HTR-8/SVneo (cell line): Measurements from ENCODE around the gene DYNLL1.
A peak's percentile ranks its signal among the peaks of the same experiment; 100 is the strongest.
"Not testable (repeated sequence)": the region's sequence is repeated elsewhere in the genome, so short reads cannot be mapped to it uniquely, and the experiment has no call there.

Experiments used
- DNase-seq: peaks from one replicate; pipeline ENCODE4 v3.0.0; 2011; ENCODE audit warnings: low spot score, mixed read lengths; ENCODE audit not compliant: insufficient read length
- FAIRE-seq: peaks from 2 replicates; lab custom pipeline; 2011; peaks lifted over from hg19 to GRCh38; lab: Jason Lieb, UNC

The DYNLL1 gene

DNA sequence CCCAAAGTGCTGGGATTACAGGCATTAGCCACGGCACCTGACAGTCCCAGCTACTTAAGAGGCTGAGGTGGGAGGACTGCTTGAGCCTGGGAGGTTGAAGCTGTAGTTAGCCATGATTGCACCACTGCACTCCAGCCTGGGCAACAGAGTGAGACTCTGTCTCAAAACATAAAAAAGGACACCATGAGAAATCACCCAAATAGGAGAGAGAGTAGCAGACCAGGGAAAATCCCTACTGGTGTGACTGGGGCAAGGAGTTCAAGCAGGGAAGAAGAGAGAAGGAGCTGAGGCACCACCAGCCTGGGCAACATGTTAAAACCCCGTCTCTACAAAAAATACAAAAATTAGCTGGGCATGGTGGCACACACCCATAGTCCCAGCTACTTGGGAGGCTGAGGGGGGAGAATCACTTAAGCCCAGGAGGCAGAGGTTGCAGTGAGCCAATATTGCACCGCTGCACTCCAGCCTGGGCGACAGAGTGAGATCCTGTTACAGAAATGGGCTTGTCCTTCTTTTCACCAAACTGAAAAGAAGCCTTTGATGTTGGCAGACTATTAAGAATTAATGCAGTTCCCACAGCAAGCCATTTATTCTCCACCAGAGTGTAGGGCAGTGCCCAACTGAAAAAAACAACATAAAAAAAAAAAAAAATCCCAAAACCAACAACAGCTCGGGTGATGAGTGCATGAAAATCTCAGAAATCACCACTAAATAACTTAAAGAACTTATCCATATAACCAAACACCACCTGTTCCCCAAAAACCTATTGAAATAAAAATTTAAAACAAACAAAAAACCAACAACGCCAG lies 21.9 kb upstream of the DYNLL1 start:
- no peak for DNase-seq
- no peak for FAIRE-seq

- DNase-seq (peak; percentile 90), FAIRE-seq (no peak)
Observed at GRCh38 chr12:120474616-120474960, 21.3 kb upstream of the DYNLL1 start.

DNA sequence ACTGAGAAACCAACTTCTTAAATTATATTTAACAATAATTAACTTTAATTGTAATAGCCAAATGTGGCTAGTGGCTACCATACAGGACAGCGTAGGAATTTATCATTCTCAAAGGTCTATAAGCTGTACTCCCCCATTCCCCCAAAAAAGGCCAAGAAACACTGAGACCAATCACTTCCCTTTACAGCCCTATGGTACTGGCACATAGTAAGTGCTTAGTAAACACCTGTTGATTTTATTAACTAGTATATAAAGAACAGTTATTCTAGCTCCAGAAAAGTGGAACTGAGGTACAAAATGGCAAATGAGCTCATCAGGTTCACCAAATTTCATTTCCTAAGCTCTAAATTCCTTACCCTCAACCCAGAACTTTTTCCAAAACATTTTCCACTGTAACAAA lies 20.3 kb upstream of the DYNLL1 start:
- DNase-seq (no peak), FAIRE-seq (no peak)

DNA sequence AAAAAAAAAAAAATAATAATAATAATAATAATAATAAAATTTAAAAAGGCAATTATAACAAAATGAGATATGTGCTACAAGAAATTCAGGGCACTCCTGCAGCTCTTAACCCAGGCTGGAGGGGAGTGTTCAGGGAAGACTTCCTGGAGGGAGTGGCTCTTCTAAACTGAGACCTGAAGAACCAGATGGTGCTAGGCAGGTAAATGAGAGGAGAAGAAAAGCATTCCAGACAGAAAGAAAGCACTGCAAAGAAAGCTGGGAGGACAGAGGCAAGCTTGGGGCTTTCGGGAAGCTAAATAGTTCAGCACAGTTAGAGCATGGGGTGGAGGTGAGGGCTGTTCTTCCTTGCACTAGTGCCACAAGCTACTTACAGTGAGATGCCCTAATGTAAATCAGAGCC lies 16.5 kb upstream of the DYNLL1 start:
- DNase-seq (no peak), FAIRE-seq (no peak)

GRCh38 chr12:120480211-120480610 lies 15.7 kb upstream of the DYNLL1 start:
- FAIRE-seq = no peak
- DNase-seq = no peak

DNA sequence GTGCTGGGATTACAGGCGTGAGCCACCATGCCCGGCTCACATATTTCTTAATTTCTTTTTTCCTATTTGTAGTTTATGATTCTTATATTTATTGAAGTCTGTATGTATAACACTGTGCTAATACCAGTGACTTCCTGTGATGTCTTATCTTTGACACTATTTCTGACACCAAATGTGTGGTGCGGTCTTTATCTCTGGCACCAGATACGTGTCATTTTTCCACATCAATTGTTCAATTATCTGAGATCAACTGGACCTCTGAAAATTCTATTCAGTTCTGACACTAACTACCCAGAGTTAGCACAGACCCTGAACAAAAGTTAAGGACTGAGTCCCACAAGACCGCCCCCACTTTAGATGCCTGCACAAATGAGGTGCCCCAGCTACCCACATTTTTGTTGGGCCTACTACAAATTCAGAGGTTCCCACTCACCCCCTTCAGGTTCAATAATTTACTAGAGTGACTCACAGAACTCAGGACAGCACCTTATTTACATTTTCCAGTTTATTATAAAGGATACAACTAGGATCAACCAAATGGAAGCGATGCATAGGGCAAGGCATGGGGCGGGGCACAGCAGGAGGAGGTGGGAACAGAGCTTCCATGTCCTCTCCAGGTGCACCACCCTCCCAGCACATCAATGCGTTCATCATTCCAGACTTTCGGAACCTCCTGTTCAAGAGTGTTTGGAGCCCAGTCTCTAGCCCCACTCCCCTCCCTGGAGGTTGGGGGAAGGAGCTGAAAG lies 14.7 kb upstream of the DYNLL1 start:
- FAIRE-seq (no peak), DNase-seq (no peak)

- DNase-seq (no peak), FAIRE-seq (no peak)
Observed at GRCh38 chr12:120483621-120484020, 12.3 kb upstream of the DYNLL1 start.

DNA sequence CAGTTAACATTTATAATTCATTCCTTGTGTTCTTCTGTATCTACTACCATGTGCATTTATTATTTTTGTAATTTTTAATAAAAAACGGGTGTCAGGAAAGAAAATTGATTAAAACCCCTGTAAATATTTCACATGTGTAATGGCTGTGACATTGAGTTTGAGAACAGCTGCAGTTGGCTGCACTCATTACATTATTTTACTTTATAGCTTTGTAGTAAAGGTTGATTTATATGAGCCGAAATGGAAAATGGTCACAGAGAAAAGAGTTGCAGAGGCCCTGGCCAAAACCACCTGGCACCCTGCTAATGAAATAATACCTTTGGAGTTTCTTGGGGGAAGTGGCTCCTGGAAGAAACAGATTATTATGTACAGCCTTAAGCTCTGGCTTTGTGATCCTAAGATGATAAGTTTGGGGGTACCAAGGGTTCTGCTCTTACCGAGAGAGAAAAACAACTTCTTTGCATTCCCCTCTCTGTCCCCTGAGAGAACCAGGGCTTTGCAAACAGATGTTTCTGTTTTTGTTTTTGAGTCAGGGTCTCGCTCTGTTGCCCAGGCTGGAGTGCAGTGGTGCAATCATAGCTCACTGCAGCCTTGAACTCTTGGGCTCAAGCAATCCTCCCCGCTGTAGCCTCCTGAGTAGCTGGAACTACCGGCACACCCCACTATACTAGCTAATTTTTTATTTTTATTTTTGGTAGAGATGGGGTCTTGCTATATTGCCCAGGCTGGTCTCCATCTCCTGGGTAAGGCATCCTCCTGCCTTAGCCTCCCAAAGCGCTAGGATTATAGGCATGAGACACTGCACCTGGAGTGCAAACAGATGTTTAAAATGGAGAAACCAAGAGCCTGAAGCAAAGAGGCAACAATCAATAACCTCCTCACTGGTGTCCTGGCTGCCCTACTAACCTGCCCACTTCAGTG lies 9.7 kb upstream of the DYNLL1 start:
- no peak for FAIRE-seq
- no peak for DNase-seq

DNA sequence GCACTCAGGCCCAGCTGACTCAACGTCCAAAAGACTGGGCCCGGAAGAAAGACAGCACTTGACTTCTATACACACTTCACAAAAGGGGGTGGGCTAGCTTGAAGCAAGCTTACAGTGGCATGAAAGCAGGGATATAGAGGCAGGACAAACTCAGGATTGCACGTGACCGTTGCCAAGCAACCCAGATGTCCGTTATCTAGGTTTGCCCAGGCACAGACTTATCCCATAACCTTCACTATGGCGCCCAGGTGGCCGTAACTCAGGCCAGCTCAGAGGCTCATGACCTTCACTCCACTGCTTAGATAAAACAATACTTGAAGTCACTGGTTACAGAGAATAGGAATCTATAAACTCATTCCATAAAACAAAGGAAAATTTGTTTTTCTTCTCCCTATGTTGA lies 8.4 kb upstream of the DYNLL1 start:
- FAIRE-seq, DNase-seq: not testable (repeated sequence)

DNA sequence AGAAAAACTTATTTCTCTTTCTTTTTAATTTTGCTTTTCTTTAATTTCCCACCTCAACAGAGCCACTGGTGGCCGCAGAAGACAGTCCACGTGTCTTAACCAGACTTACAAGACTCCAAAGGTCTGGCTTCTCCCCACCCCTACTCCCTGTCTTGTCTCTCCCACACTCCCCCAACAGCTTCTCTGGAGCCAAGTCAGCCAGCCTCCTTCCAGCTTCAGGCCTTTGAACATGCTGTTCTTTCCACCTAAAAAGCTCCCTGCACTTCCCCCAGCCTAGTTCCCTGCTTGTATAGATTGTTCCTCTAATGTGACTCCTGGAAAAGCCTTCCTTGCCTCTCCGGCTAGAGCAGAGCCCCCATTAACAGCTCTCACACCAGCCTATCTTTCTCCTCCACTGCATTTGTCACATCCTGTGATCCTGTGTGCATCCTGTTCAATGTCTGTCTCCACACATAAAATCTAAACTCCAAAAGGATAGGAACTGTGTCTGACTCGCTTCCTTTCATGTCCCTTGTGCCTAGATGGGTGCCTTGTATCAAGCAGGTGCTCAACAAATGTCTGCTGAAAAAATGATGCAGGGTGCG lies 7.8 kb upstream of the DYNLL1 start:
- no peak for FAIRE-seq
- no peak for DNase-seq

GRCh38 chr12:120489018-120489417 lies 6.9 kb upstream of the DYNLL1 start:
- DNase-seq = no peak
- FAIRE-seq = no peak

DNA sequence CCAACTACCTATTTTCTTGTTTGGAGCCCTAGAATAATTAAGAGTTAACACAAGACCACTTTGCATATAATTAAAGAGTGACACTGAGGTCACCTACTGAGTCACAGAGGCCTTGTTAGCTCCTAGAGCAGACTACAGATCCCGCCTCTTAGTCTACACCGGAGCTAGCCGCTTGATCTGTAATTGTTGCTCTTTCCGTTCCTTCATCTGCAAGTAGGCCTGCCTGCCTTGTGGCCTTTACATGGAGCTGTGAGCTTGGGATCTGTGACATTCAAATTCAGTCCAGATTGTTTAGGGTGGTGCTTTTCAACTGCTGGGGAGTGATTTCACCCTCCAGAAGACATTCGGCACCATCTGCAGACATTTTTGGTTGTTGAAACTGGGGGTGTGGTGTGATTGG lies 5.6 kb upstream of the DYNLL1 start:
- FAIRE-seq (no peak), DNase-seq (no peak)

GRCh38 chr12:120490833-120491512 lies 4.9 kb upstream of the DYNLL1 start:
- no peak for FAIRE-seq
- DNase-seq = no peak

DNA sequence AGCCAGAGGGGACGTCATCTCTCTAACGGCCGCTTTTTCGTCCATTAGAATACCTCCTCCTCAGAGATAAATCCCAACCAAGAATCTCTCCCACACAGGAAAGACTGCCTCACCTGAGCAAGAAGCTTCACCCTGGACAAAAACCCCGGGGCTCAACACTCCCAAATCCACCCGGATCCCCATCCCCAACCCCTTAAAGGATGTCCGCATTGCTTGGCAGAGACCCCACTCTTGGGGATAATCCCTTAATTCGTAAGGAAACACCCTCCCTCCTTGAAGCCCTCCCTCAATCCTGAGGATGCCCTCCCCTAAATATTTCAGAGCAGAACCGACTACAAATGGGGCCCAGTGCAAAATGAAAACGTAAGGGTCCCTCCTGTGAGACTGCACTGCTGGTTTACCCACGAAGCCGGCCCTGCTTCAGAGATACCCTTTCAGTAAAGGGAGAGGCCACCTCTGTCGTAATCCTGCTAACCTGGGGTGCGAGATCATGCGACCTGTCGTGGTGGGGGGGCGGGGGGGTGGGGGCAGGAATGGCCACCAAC lies 655 bp upstream of the DYNLL1 start:
- FAIRE-seq (no peak), DNase-seq (peak; percentile 29)

GRCh38 chr12:120496413-120497340 lies 764 bp downstream of the DYNLL1 start:
- FAIRE-seq = no peak
- DNase-seq = peak; percentile 60

- DNase-seq = no peak
- no peak for FAIRE-seq
Observed at GRCh38 chr12:120497524-120498150, 1.7 kb downstream of the DYNLL1 start.

DNA sequence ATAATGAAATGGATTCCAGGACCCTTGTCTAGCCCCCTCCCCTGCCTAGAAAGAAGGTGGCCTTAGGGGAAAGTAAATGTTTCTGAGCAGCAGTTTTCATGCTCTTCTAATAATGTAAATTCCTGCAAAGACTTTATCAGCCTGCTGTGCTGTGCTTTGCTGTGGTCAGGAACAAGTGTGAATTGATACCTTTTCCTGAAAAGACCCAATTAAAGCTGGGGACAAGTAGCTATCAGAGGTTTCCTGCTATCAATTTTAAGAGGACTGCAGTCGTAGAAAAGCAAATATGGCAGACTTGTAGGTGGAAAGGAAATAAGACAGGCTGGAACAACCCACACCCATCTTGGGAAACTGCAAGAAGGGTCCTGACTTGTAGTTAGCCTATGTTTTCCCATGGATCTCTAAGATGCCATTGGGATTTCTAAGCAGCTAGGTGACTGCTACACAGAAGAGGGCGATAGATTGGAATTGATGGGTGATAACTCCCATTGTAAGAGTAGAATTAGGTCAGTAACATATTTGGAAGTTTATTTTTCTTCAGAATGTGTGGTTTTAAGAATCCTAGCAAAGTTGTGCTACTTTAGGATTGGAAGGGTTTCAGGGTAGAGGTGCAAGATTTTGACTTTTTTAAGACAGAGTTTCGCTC lies 3.1 kb downstream of the DYNLL1 start:
- DNase-seq (no peak), FAIRE-seq (no peak)

GRCh38 chr12:120500581-120500980 lies 4.7 kb downstream of the DYNLL1 start:
- FAIRE-seq (no peak), DNase-seq (no peak)
